WTC11 (cell line): ENCODE measurements around the gene NONO. TPM values are rescaled to one million over a fixed set of nuclear protein-coding genes. Genes with fewer than 3 reads are reported as not detected.

Experiments
- ATAC-seq: fragments of 200-7000 bp; cut with Tn5 transposase; 2 replicates; pipeline ENCODE4 v1.10.0; 2021; ENCODE audit warnings: mild to moderate bottlenecking, moderate library complexity
- CTCF ChIA-PET: fragments of 300-600 bp; sonication (Branson Sonifier 250); formaldehyde crosslinking; loops from one replicate; lab custom pipeline; 2021; ENCODE audit warnings: antibody characterized with exemption; lab: Charles Lee
- POLR2A ChIA-PET: fragments of 350-600 bp; sonication (Branson Sonifier 250); formaldehyde crosslinking; loops from one replicate; lab custom pipeline; 2021; ENCODE audit warnings: antibody characterized with exemption; lab: Charles Lee
- DNase-seq: peaks from one replicate; pipeline ENCODE4 v3.0.0; 2021; ENCODE audit warnings: low spot score
- H3K27ac Mint-ChIP-seq: 2 replicates; pipeline ENCODE4 v1.8.0; 2021; ENCODE audit warnings: mixed read lengths
- H3K27me3 Mint-ChIP-seq: 2 replicates; pipeline ENCODE4 v1.8.0; 2021; ENCODE audit warnings: low read depth, mild to moderate bottlenecking, moderate library complexity, mixed read lengths
- H3K36me3 Mint-ChIP-seq: 2 replicates; pipeline ENCODE4 v1.8.0; 2021; ENCODE audit warnings: mixed read lengths
- H3K4me1 Mint-ChIP-seq: 2 replicates; pipeline ENCODE4 v1.8.0; 2022; ENCODE audit warnings: mixed read lengths
- H3K4me3 Mint-ChIP-seq: 2 replicates; pipeline ENCODE4 v1.8.0; 2021; ENCODE audit warnings: mild to moderate bottlenecking, moderate library complexity, mixed read lengths
- H3K9me3 Mint-ChIP-seq: 2 replicates; pipeline ENCODE4 v1.8.0; 2021; ENCODE audit warnings: mixed read lengths
- ATF3 ChIP-seq: sonication (generic); formaldehyde crosslinking; conservative IDR thresholded peaks from 2 replicates; pipeline ENCODE4 v1.8.1; 2022; ENCODE audit warnings: mild to moderate bottlenecking, missing genetic modification reagents
- CREB1 ChIP-seq: sonication (generic); formaldehyde crosslinking; IDR thresholded peaks from 2 replicates; pipeline ENCODE4 v1.8.0; 2023; ENCODE audit warnings: mild to moderate bottlenecking, missing genetic modification reagents
- E2F1 ChIP-seq: sonication (generic); formaldehyde crosslinking; IDR thresholded peaks from 2 replicates; pipeline ENCODE4 v1.8.0; 2022; ENCODE audit warnings: mild to moderate bottlenecking, missing genetic modification reagents
- ERG ChIP-seq: fragments of 250-450 bp; sonication (Bioruptor Pico); IDR thresholded peaks from 2 replicates; pipeline ENCODE4 v1.8.0; 2021; ENCODE audit warnings: mild to moderate bottlenecking
- FOXP1 ChIP-seq: sonication (generic); formaldehyde crosslinking; IDR thresholded peaks from 2 replicates; pipeline ENCODE4 v1.8.0; 2022; ENCODE audit warnings: missing genetic modification reagents, mild to moderate bottlenecking, moderate library complexity, borderline replicate concordance
- FOXP4 ChIP-seq: sonication (generic); formaldehyde crosslinking; IDR thresholded peaks from 2 replicates; pipeline ENCODE4 v1.8.0; 2022; ENCODE audit warnings: mild to moderate bottlenecking, missing genetic modification reagents
- GTF2I ChIP-seq: fragments of 250-450 bp; sonication (Bioruptor Pico); conservative IDR thresholded peaks from 2 replicates; pipeline ENCODE4 v1.4.0; 2021; ENCODE audit warnings: mild to moderate bottlenecking
- HMGA2 ChIP-seq: fragments of 250-450 bp; sonication (Bioruptor Pico); IDR thresholded peaks from 2 replicates; pipeline ENCODE4 v1.4.0; 2021; ENCODE audit warnings: mild to moderate bottlenecking, moderate library complexity
- IRF1 ChIP-seq: sonication (generic); formaldehyde crosslinking; IDR thresholded peaks from 2 replicates; pipeline ENCODE4 v1.8.0; 2023; ENCODE audit warnings: missing genetic modification reagents
- MAX ChIP-seq: sonication (generic); formaldehyde crosslinking; IDR thresholded peaks from 2 replicates; pipeline ENCODE4 v1.8.0; 2022; ENCODE audit warnings: mild to moderate bottlenecking, missing genetic modification reagents
- MYBL2 ChIP-seq: sonication (generic); formaldehyde crosslinking; IDR thresholded peaks from 2 replicates; pipeline ENCODE4 v1.8.1; 2023; ENCODE audit warnings: mild to moderate bottlenecking, moderate library complexity, missing genetic modification reagents
- NFYB ChIP-seq: sonication (generic); formaldehyde crosslinking; conservative IDR thresholded peaks from 2 replicates; pipeline ENCODE4 v1.8.0; 2022; ENCODE audit warnings: low read depth, missing genetic modification reagents
- NR3C1 ChIP-seq: sonication (generic); formaldehyde crosslinking; conservative IDR thresholded peaks from 2 replicates; pipeline ENCODE4 v1.8.1; 2023; ENCODE audit warnings: low read depth, mild to moderate bottlenecking, missing genetic modification reagents
- OVOL2 ChIP-seq: fragments of 250-450 bp; sonication (Bioruptor Pico); IDR thresholded peaks from 2 replicates; pipeline ENCODE4 v1.9.0; 2021; ENCODE audit warnings: mild to moderate bottlenecking, borderline replicate concordance
- SP1 ChIP-seq: sonication (generic); formaldehyde crosslinking; conservative IDR thresholded peaks from 2 replicates; pipeline ENCODE4 v1.8.1; 2022; ENCODE audit warnings: missing genetic modification reagents
- ZBTB21 ChIP-seq: sonication (generic); formaldehyde crosslinking; IDR thresholded peaks from 2 replicates; pipeline ENCODE4 v1.8.1; 2023; ENCODE audit warnings: mild to moderate bottlenecking, missing genetic modification reagents, borderline replicate concordance
- ZBTB43 ChIP-seq: sonication (generic); formaldehyde crosslinking; IDR thresholded peaks from 2 replicates; pipeline ENCODE4 v1.8.1; 2023; ENCODE audit warnings: mild to moderate bottlenecking, missing genetic modification reagents
- ZMAT4 ChIP-seq: fragments of 250-450 bp; sonication (Bioruptor Pico); IDR thresholded peaks from 2 replicates; pipeline ENCODE4 v1.9.0; 2021; ENCODE audit warnings: mild to moderate bottlenecking
- ZNF121 ChIP-seq: sonication (generic); formaldehyde crosslinking; IDR thresholded peaks from 2 replicates; pipeline ENCODE4 v1.8.0; 2023; ENCODE audit warnings: missing genetic modification reagents
- ZNF138 ChIP-seq: sonication (generic); formaldehyde crosslinking; conservative IDR thresholded peaks from 2 replicates; pipeline ENCODE4 v1.8.1; 2022; ENCODE audit warnings: mild to moderate bottlenecking, moderate library complexity, missing genetic modification reagents
- ZNF232 ChIP-seq: sonication (generic); formaldehyde crosslinking; IDR thresholded peaks from 2 replicates; pipeline ENCODE4 v1.8.0; 2022; ENCODE audit warnings: mild to moderate bottlenecking, missing genetic modification reagents
- ZNF263 ChIP-seq: sonication (generic); formaldehyde crosslinking; IDR thresholded peaks from 2 replicates; pipeline ENCODE4 v1.8.1; 2022; ENCODE audit warnings: low read depth, mild to moderate bottlenecking, moderate library complexity, missing genetic modification reagents
- ZNF512 ChIP-seq: sonication (generic); formaldehyde crosslinking; IDR thresholded peaks from 2 replicates; pipeline ENCODE4 v1.8.1; 2022; ENCODE audit warnings: missing genetic modification reagents, borderline replicate concordance
- ZNF671 ChIP-seq: fragments of 250-450 bp; sonication (Bioruptor Pico); IDR thresholded peaks from 2 replicates; pipeline ENCODE4 v1.8.0; 2021; ENCODE audit warnings: mild to moderate bottlenecking
- total RNA-seq: library from RNA; stranded (reverse); gene quantifications from 3 replicates; pipeline ENCODE4 v1.2.3, GENCODE V29; 2021

The NONO gene
- total RNA-seq, 1 experiment from 2014 or later, result 706 TPM

- TF ChIP-seq ZBTB43 (CRISPR knock-in tag) (no peak), FOXP4 (CRISPR knock-in tag) (no peak), ATF3 (CRISPR knock-in tag) (no peak), ZNF138 (CRISPR knock-in tag) (no peak), NR3C1 (CRISPR knock-in tag) (no peak), FOXP1 (CRISPR knock-in tag) (no peak), MYBL2 (CRISPR knock-in tag) (no peak), ERG (CRISPR knock-in tag) (no peak)
These were observed 7.9 kb downstream of the NONO start (continued) for GRCh38 chrX:71291381-71291780.

- H3K9me3 Mint-ChIP-seq, result no peaks in the 10 kb centered on the region
- no peak for DNase-seq
- no peak for ATAC-seq
- H3K27me3 Mint-ChIP-seq, result no peaks in the 10 kb centered on the region
- ChIA-PET CTCF (no interaction called here), POLR2A (no interaction called here)
- no peak overlapping the region for H3K27ac Mint-ChIP-seq
- no peak overlapping the region for H3K4me3 Mint-ChIP-seq
- no peak for TF ChIP-seq NR3C1 (CRISPR knock-in tag)
- TF ChIP-seq HMGA2 (CRISPR knock-in tag), result no peak
- no peak for TF ChIP-seq E2F1 (CRISPR knock-in tag)
- no peak for TF ChIP-seq IRF1 (CRISPR knock-in tag)
- no peak for TF ChIP-seq ZNF263 (CRISPR knock-in tag)
- TF ChIP-seq ZBTB21, result no peak
- no peak for TF ChIP-seq OVOL2 (CRISPR knock-in tag)
- TF ChIP-seq ZMAT4 (CRISPR knock-in tag), result no peak
- no peak for TF ChIP-seq NFYB (CRISPR knock-in tag)
- TF ChIP-seq ZNF671 (CRISPR knock-in tag), result no peak
- TF ChIP-seq ZNF512, result no peak
- no peak for TF ChIP-seq CREB1 (CRISPR knock-in tag)
- no peak for TF ChIP-seq ZNF121
- no peak for TF ChIP-seq SP1 (CRISPR knock-in tag)
- TF ChIP-seq ZNF232 (CRISPR knock-in tag), result no peak
- no peak for TF ChIP-seq MAX (CRISPR knock-in tag)
- no peak for TF ChIP-seq GTF2I (CRISPR knock-in tag)
- no peak for TF ChIP-seq FOXP1 (CRISPR knock-in tag)
- H3K4me1 Mint-ChIP-seq, result 0 out of 2 replicates have a peak, but pooled peaks cover 4% of the 10 kb centered on the region
- peaks cover 64% of the 10 kb centered on the region for H3K36me3 Mint-ChIP-seq
These were observed 9.4 kb downstream of the NONO start for GRCh38 chrX:71292669-71293365.
